Left ventricle myocardium inferior (tissue), 1 donor: Measurements from ENCODE around the gene INPP5B. TPM values are rescaled to one million over a fixed set of nuclear protein-coding genes. Genes with fewer than 3 reads are reported as not detected.
A peak's percentile ranks its signal among the peaks of the same experiment; 100 is the strongest.

ENCODE experiments used
- DNase-seq: peaks from one replicate; pipeline ENCODE4 v3.0.0-alpha.2; 2020
- H3K27ac ChIP-seq: fragments of 200-600 bp; replicated peaks from 2 replicates; pipeline ENCODE4 v1.8.0; 2021
- H3K27me3 ChIP-seq: fragments of 200-600 bp; 2 replicates; pipeline ENCODE4 v1.8.0; 2021; ENCODE audit warnings: low read depth
- H3K36me3 ChIP-seq: fragments of 200-600 bp; 2 replicates; pipeline ENCODE4 v1.8.0; 2021
- H3K4me1 ChIP-seq: fragments of 200-600 bp; 2 replicates; pipeline ENCODE4 v1.8.0; 2021
- H3K4me3 ChIP-seq: fragments of 200-600 bp; 2 replicates; pipeline ENCODE4 v1.8.0; 2021; ENCODE audit warnings: mild to moderate bottlenecking, moderate library complexity
- H3K9me3 ChIP-seq: fragments of 200-600 bp; replicated peaks from 2 replicates; pipeline ENCODE4 v1.8.0; 2021
- CTCF ChIP-seq: fragments of 200-600 bp; IDR thresholded peaks from 2 replicates; pipeline ENCODE4 v1.8.0; 2021; ENCODE audit warnings: antibody characterized with exemption, mild to moderate bottlenecking, borderline replicate concordance
- intact Hi-C: fragments of 100-400 bp; cut with micrococcal nuclease; formaldehyde crosslinking; loops from one replicate; pipeline ENCODE4 v1.11.0; 2022
- total RNA-seq: library from RNA; stranded (reverse); fragmentation: NEBNext Ultra II Directional; extraction: Animal tissue kit (Norgen Biotek cat#: 25700); gene quantifications from one replicate; pipeline ENCODE4 v1.2.1, GENCODE V29; 2021
- donor health status: DM: no; HTN: yes; CAD: no; lungs with severe emphysema.

INPP5B gene
- total RNA-seq, 1 donor from 2014 or later = 10.9 TPM

GRCh38 chr1:37890378-37891014 lies 56.4 kb downstream of the INPP5B start:
- intact Hi-C loops = no loop called here
- peaks cover 45% of the 10 kb centered on the region for H3K36me3 ChIP-seq

DNA sequence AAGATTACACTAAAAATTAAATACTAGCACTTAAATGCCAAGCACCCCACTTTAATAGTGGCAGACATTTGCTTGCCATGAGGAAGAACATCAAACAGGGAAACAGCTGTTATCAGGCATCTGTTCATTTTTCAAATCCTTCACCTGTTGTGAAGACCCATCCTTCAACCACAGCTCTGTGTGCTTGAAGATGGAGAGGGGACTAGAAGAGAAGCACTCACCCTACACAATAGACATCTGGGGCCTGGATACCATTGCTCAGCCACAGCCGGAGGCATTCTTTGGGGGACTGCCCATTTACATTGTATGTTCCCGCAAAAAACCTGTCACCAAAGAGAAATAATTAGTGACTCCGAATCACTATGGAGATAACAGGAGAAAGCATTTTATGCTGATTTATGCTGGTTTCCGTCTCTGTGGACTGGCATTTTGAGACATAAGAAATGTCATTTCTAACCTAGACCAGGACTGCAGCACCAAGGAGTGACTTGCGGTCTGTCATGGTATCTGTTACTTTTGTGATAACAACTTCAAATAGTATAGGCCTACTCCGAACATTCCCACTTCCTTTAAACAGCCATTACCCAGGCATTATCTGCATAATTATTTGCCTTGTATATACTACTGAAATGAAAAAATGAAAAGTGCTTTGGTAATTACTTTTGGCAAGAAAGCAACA lies 58.7 kb downstream of the INPP5B start:
- TF ChIP-seq CTCF = no peak
- intact Hi-C loops = no loop called here
- H3K4me3 ChIP-seq = no peak overlapping the region
- H3K27ac ChIP-seq = no peak overlapping the region
- no peaks in the 10 kb centered on the region for H3K4me1 ChIP-seq
- no peaks in the 10 kb centered on the region for H3K9me3 ChIP-seq
- H3K27me3 ChIP-seq = no peaks in the 10 kb centered on the region
- DNase-seq = no peak
- peaks cover 68% of the 10 kb centered on the region for H3K36me3 ChIP-seq

More at GRCh38 chr1:37890378-37891014, 56.4 kb downstream of the INPP5B start:
- Histone ChIP-seq H3K27ac (no peak overlapping the region), H3K4me3 (no peak overlapping the region), H3K4me1 (no peaks in the 10 kb centered on the region), H3K9me3 (no peaks in the 10 kb centered on the region), H3K27me3 (no peaks in the 10 kb centered on the region)
- no peak for DNase-seq
- peak; percentile 67 for TF ChIP-seq CTCF

GRCh38 chr1:37884145-37884544 lies 62.7 kb downstream of the INPP5B start:
- no peak for DNase-seq
- no peak overlapping the region for H3K27ac ChIP-seq
- no peak overlapping the region for H3K4me3 ChIP-seq
- H3K9me3 ChIP-seq = no peaks in the 10 kb centered on the region
- intact Hi-C loops = no loop called here
- no peaks in the 10 kb centered on the region for H3K4me1 ChIP-seq
- peaks cover 100% of the 10 kb centered on the region for H3K36me3 ChIP-seq
- no peak for TF ChIP-seq CTCF
- no peaks in the 10 kb centered on the region for H3K27me3 ChIP-seq

DNA sequence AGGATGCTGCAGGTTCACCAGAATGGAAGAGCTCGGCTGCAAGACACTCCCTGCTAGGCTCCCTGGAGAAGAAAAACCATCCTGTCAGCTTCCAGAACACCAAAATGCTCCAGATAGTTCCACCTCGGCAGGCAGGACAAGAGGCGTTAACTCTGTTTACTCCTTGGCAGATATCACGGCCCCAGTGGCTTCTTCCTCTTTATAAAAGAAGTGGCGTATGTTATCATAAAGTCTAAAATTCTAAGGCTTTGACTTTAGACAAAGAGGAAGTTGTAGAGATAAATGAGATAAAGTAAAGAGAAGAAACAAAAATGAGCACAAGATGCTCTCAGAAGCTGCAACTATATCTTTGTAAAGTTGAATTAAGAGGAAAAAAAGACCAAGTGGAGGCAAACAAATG lies 63.2 kb downstream of the INPP5B start:
- intact Hi-C loops = no loop called here
- no peaks in the 10 kb centered on the region for H3K9me3 ChIP-seq
- no peak for DNase-seq
- no peaks in the 10 kb centered on the region for H3K4me1 ChIP-seq
- H3K4me3 ChIP-seq = no peak overlapping the region
- H3K27me3 ChIP-seq = no peaks in the 10 kb centered on the region
- no peak overlapping the region for H3K27ac ChIP-seq
- peaks cover 98% of the 10 kb centered on the region for H3K36me3 ChIP-seq
- no peak for TF ChIP-seq CTCF

- Histone ChIP-seq H3K4me3 (no peak overlapping the region), H3K9me3 (no peaks in the 10 kb centered on the region), H3K27me3 (no peaks in the 10 kb centered on the region), H3K36me3 (peaks cover 97% of the 10 kb centered on the region), H3K4me1 (no peaks in the 10 kb centered on the region), H3K27ac (no peak overlapping the region)
- intact Hi-C loops = no loop called here
- no peak for TF ChIP-seq CTCF
- DNase-seq = no peak
Measured at GRCh38 chr1:37879865-37880264, 67.0 kb downstream of the INPP5B start.
